ENCODE results near the gene AKAP4.

Gene AKAP4

GRCh38 chrX:50200907-50201306 lies at the start of gene AKAP4:
Gene AKAP4 (minus strand): TSS chrX:50201007. CDS start chrX:50200889, 118 bp downstream.
- H3K9me3 ChIP-seq (ENCODE audit: control insufficient read depth in 2 of 2, low read length in 2 of 2), result no peaks in the 10 kb centered on the region
- no peak within 1 kb of the TSS for H3K4me3 ChIP-seq (ENCODE audit: low read length in 2 of 2)
- H3K27ac ChIP-seq (ENCODE audit: low read length), result no peak within 1 kb of the TSS
- H3K9ac ChIP-seq (ENCODE audit: low read length in 2 of 2), result no peak within 1 kb of the TSS
- peaks cover 4% of the 10 kb centered on the region for H3K4me1 ChIP-seq (ENCODE audit: control insufficient read depth, insufficient read depth, low read length)
- H3K36me3 ChIP-seq (ENCODE audit: control insufficient read depth in 2 of 2, insufficient read depth in 2 of 2, low read length in 2 of 2), result no peaks in the 10 kb centered on the region
- H3K27me3 ChIP-seq (ENCODE audit: control insufficient read depth in 1 of 2, insufficient read depth in 2 of 2, low read length in 2 of 2), result peaks cover 0 to 6% of the 10 kb centered on the region in 2 donors

GRCh38 chrX:50211510-50211909 lies 10.7 kb upstream of the AKAP4 start:
- H3K4me3 ChIP-seq (ENCODE audit: low read length in 2 of 2), result no peak overlapping the region
- no peak overlapping the region for H3K27ac ChIP-seq (ENCODE audit: low read length)
- H3K9ac ChIP-seq (ENCODE audit: low read length in 2 of 2), result no peak overlapping the region
- H3K4me1 ChIP-seq (ENCODE audit: control insufficient read depth, insufficient read depth, low read length), result no peaks in the 10 kb centered on the region
- H3K36me3 ChIP-seq (ENCODE audit: control insufficient read depth in 2 of 2, insufficient read depth in 2 of 2, low read length in 2 of 2), result no peaks in the 10 kb centered on the region
- no peaks in the 10 kb centered on the region for H3K9me3 ChIP-seq (ENCODE audit: control insufficient read depth in 2 of 2, low read length in 2 of 2)
- H3K27me3 ChIP-seq (ENCODE audit: control insufficient read depth in 1 of 2, insufficient read depth in 2 of 2, low read length in 2 of 2), result no peaks in the 10 kb centered on the region

- H3K27me3 ChIP-seq (ENCODE audit: control insufficient read depth in 1 of 2, insufficient read depth in 2 of 2, low read length in 2 of 2), result peaks cover 0 to 3% of the 10 kb centered on the region in 2 donors
- no peak overlapping the region for H3K27ac ChIP-seq (ENCODE audit: low read length)
- no peak overlapping the region for H3K4me3 ChIP-seq (ENCODE audit: low read length in 2 of 2)
- peaks cover 4% of the 10 kb centered on the region for H3K4me1 ChIP-seq (ENCODE audit: control insufficient read depth, insufficient read depth, low read length)
- H3K36me3 ChIP-seq (ENCODE audit: control insufficient read depth in 2 of 2, insufficient read depth in 2 of 2, low read length in 2 of 2), result no peaks in the 10 kb centered on the region
- H3K9me3 ChIP-seq (ENCODE audit: control insufficient read depth in 2 of 2, low read length in 2 of 2), result no peaks in the 10 kb centered on the region
- H3K9ac ChIP-seq (ENCODE audit: low read length in 2 of 2), result no peak overlapping the region
These were observed 5.9 kb upstream of the AKAP4 start for GRCh38 chrX:50206753-50207152.

GRCh38 chrX:50204364-50204899 lies 3.6 kb upstream of the AKAP4 start, which contains the start of gene CCNB3:
Gene CCNB3 (plus strand): TSS chrX:50204765. CDS start chrX:50285164, 80,399 bp downstream.
- no peak within 1 kb of the TSS for H3K27ac ChIP-seq (ENCODE audit: low read length)

GRCh38 chrX:50202539-50202938 lies 1.7 kb upstream of the AKAP4 start:
- Histone ChIP-seq H3K4me1 (ENCODE audit: control insufficient read depth, insufficient read depth, low read length) (peaks cover 4% of the 10 kb centered on the region), H3K4me3 (ENCODE audit: low read length in 2 of 2) (no peak overlapping the region), H3K27me3 (ENCODE audit: control insufficient read depth in 1 of 2, insufficient read depth in 2 of 2, low read length in 2 of 2) (peaks cover 0 to 6% of the 10 kb centered on the region in 2 donors), H3K27ac (ENCODE audit: low read length) (no peak overlapping the region), H3K9ac (ENCODE audit: low read length in 2 of 2) (no peak overlapping the region), H3K36me3 (ENCODE audit: control insufficient read depth in 2 of 2, insufficient read depth in 2 of 2, low read length in 2 of 2) (no peaks in the 10 kb centered on the region), H3K9me3 (ENCODE audit: control insufficient read depth in 2 of 2, low read length in 2 of 2) (no peaks in the 10 kb centered on the region)

More at GRCh38 chrX:50204364-50204899, 3.6 kb upstream of the AKAP4 start, which contains the start of gene CCNB3:
- Histone ChIP-seq H3K9ac (ENCODE audit: low read length in 2 of 2) (peak within 1 kb of the TSS in 1 of 2 donors; percentile 28), H3K36me3 (ENCODE audit: control insufficient read depth in 2 of 2, insufficient read depth in 2 of 2, low read length in 2 of 2) (no peaks in the 10 kb centered on the region), H3K4me3 (ENCODE audit: low read length in 2 of 2) (peak within 1 kb of the TSS; percentile 46 to 58), H3K4me1 (ENCODE audit: control insufficient read depth, insufficient read depth, low read length) (peaks cover 4% of the 10 kb centered on the region), H3K27me3 (ENCODE audit: control insufficient read depth in 1 of 2, insufficient read depth in 2 of 2, low read length in 2 of 2) (peaks cover 0 to 6% of the 10 kb centered on the region in 2 donors), H3K9me3 (ENCODE audit: control insufficient read depth in 2 of 2, low read length in 2 of 2) (no peaks in the 10 kb centered on the region)

- H3K4me1 ChIP-seq (ENCODE audit: control insufficient read depth, insufficient read depth, low read length), result no peaks in the 10 kb centered on the region
- H3K36me3 ChIP-seq (ENCODE audit: control insufficient read depth in 2 of 2, insufficient read depth in 2 of 2, low read length in 2 of 2), result no peaks in the 10 kb centered on the region
- no peaks in the 10 kb centered on the region for H3K9me3 ChIP-seq (ENCODE audit: control insufficient read depth in 2 of 2, low read length in 2 of 2)
- peaks cover 0 to 3% of the 10 kb centered on the region in 2 donors for H3K27me3 ChIP-seq (ENCODE audit: control insufficient read depth in 1 of 2, insufficient read depth in 2 of 2, low read length in 2 of 2)
- no peak overlapping the region for H3K4me3 ChIP-seq (ENCODE audit: low read length in 2 of 2)
- H3K9ac ChIP-seq (ENCODE audit: low read length in 2 of 2), result no peak overlapping the region
- H3K27ac ChIP-seq (ENCODE audit: low read length), result no peak overlapping the region
These were observed 2.5 kb downstream of the AKAP4 start for GRCh38 chrX:50198348-50198747.

- Histone ChIP-seq H3K9ac (ENCODE audit: low read length in 2 of 2) (no peak overlapping the region), H3K9me3 (ENCODE audit: control insufficient read depth in 2 of 2, low read length in 2 of 2) (no peaks in the 10 kb centered on the region), H3K4me1 (ENCODE audit: control insufficient read depth, insufficient read depth, low read length) (peaks cover 5% of the 10 kb centered on the region), H3K36me3 (ENCODE audit: control insufficient read depth in 2 of 2, insufficient read depth in 2 of 2, low read length in 2 of 2) (no peaks in the 10 kb centered on the region), H3K27ac (ENCODE audit: low read length) (peak overlapping the region; percentile 46), H3K27me3 (ENCODE audit: control insufficient read depth in 1 of 2, insufficient read depth in 2 of 2, low read length in 2 of 2) (peaks cover 0 to 14% of the 10 kb centered on the region in 2 donors), H3K4me3 (ENCODE audit: low read length in 2 of 2) (peak overlapping the region in 1 of 2 donors; percentile 12)
These were observed 11.8 kb downstream of the AKAP4 start for GRCh38 chrX:50188859-50189600.

- Histone ChIP-seq H3K9ac (ENCODE audit: low read length in 2 of 2) (no peak overlapping the region), H3K4me3 (ENCODE audit: low read length in 2 of 2) (no peak overlapping the region), H3K9me3 (ENCODE audit: control insufficient read depth in 2 of 2, low read length in 2 of 2) (no peaks in the 10 kb centered on the region), H3K36me3 (ENCODE audit: control insufficient read depth in 2 of 2, insufficient read depth in 2 of 2, low read length in 2 of 2) (no peaks in the 10 kb centered on the region), H3K27me3 (ENCODE audit: control insufficient read depth in 1 of 2, insufficient read depth in 2 of 2, low read length in 2 of 2) (peaks cover 0 to 13% of the 10 kb centered on the region in 2 donors), H3K4me1 (ENCODE audit: control insufficient read depth, insufficient read depth, low read length) (peaks cover 2% of the 10 kb centered on the region), H3K27ac (ENCODE audit: low read length) (no peak overlapping the region)
These were observed 16.9 kb downstream of the AKAP4 start for GRCh38 chrX:50183891-50184290.

- Histone ChIP-seq H3K27me3 (ENCODE audit: control insufficient read depth in 1 of 2, insufficient read depth in 2 of 2, low read length in 2 of 2) (peaks cover 0 to 16% of the 10 kb centered on the region in 2 donors), H3K4me3 (ENCODE audit: low read length in 2 of 2) (no peak overlapping the region), H3K27ac (ENCODE audit: low read length) (no peak overlapping the region)
These were observed 20.5 kb downstream of the AKAP4 start for GRCh38 chrX:50180073-50180940.

GRCh38 chrX:50169717-50170116 lies 31.1 kb downstream of the AKAP4 start:
- Histone ChIP-seq H3K36me3 (ENCODE audit: control insufficient read depth in 2 of 2, insufficient read depth in 2 of 2, low read length in 2 of 2) (no peaks in the 10 kb centered on the region), H3K9me3 (ENCODE audit: control insufficient read depth in 2 of 2, low read length in 2 of 2) (no peaks in the 10 kb centered on the region), H3K27ac (ENCODE audit: low read length) (no peak overlapping the region), H3K9ac (ENCODE audit: low read length in 2 of 2) (no peak overlapping the region), H3K4me3 (ENCODE audit: low read length in 2 of 2) (no peak overlapping the region), H3K4me1 (ENCODE audit: control insufficient read depth, insufficient read depth, low read length) (no peaks in the 10 kb centered on the region), H3K27me3 (ENCODE audit: control insufficient read depth in 1 of 2, insufficient read depth in 2 of 2, low read length in 2 of 2) (peaks cover 0 to 8% of the 10 kb centered on the region in 2 donors)

More at GRCh38 chrX:50180073-50180940, 20.5 kb downstream of the AKAP4 start:
- Histone ChIP-seq H3K9ac (ENCODE audit: low read length in 2 of 2) (no peak overlapping the region), H3K36me3 (ENCODE audit: control insufficient read depth in 2 of 2, insufficient read depth in 2 of 2, low read length in 2 of 2) (no peaks in the 10 kb centered on the region), H3K9me3 (ENCODE audit: control insufficient read depth in 2 of 2, low read length in 2 of 2) (no peaks in the 10 kb centered on the region), H3K4me1 (ENCODE audit: control insufficient read depth, insufficient read depth, low read length) (no peaks in the 10 kb centered on the region)
